NCI-H128 (cell line): ENCODE results near the gene KSR2.
"Not testable (repeated sequence)": the region's sequence is repeated elsewhere in the genome, so short reads cannot be mapped to it uniquely, and the experiment has no call there.

Experiments
- DNase-seq: peaks from one replicate; lab custom pipeline; 2025; ENCODE audit not compliant: unreplicated experiment; lab: John Stamatoyannopoulos, UW

KSR2 gene

DNA sequence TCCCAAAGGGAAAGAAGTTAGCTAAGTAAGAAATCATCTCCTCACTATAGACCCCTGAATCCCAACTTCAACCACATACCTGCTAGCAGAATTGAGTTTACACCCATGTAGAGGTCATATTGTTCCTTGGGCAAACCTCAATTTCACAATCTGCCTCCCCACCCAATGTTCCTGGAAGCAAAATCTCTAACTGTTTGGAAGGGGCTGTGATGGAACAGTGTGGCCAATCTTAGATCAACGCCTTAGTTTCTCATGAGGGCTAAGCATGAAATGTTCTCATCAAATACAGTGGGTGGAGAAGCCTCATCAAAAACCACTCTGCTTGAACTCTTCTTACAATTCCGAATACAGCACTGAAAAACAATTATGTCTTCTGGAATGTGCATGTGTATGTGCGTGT lies 323.3 kb downstream of the KSR2 start:
- no peak for DNase-seq

DNA sequence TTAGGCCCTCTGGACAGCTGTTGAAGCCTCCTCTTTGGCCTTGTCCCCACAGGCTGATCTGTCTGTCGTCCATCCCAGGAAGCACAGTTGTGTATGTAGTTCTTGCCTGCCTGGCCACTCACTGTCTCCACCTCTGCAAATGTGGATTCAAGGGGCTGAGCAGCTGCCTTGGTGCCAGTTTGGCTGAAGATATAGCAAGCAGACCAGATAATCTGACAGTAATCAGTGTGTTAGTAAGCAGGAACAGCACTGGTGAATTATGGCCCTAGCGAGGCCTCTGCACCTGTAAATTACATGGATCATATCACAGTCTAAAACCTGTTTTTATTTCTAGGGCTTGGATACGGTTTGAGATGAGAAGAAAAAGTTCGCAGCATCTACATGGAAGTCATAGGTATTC lies 324.8 kb downstream of the KSR2 start:
- DNase-seq, result no peak

DNA sequence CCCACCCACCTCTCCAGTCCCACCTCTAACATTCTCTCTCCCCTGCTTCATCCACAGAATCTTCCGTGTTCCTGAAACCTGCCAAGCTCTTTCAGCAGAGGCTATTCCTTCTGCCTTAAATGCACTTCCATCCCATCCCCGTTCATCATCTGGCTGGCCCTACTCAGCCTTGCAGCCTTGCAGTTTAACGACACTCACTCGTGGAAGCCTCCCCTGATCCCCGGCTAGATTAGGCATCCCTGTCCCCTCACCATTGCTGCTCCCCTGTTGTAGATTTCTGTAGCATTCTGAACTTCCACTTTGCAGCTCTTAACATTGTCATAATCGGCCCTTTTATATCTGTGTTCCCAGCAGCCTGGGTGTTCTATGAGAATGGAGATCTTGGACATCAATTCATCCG lies 326.9 kb downstream of the KSR2 start:
- DNase-seq, result no peak

DNA sequence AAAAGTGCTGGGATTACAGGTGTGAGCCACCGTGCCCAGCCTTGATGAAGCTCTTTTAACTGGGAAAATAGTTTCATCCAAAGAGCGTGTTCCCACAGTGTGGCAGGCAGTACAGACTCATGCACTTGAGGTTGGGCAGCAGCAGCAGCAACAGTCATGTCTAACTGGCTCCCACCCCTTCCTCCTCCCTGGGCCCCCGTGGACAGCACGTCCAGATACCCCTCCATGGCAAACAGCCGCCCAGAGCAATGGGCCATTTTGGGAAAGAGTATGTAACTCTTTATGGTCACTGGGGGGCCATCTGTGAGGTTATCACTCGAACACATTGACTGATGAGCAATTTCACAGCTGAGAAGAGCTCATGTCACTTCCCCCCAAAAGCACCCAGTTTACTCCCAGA lies 328.3 kb downstream of the KSR2 start:
- no peak for DNase-seq

DNA sequence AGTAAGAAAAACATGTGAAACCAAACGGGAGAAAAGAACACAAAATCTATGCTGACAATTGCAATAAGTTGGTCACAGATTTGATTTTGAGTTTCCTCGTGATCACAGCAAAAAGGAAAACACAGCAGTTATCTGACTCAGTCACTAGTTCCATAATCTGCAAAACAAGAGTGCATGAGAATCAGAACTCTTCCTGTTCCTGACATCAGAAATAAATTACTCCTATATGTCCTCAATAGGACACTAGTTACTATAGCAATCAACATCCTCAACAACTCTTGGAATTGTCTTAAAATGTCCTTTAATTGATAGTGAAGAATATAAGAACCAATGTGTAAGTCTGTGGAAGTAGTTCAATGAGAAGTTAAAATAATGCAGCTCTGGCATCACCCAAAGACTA lies 339.3 kb downstream of the KSR2 start:
- no peak for DNase-seq

DNA sequence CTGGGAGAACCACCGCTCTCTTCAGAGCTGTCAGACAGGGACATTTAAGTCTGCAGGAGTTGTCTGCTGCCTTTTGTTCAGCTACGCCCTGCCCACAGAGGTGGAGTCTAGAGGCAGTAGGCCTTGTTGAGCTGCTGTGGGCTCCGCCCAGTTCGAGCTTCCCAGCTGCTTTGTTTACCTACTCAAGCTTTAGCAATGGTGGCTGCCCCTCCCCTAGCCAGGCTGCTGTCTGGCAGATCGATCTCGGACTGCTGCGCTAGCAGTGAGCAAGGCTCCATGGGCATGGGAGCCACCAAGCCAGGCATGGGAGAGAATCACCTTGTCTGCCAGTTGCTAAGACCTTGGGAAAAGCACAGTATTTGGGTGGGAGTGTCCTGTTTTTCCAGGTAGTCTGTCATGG lies 340.1 kb downstream of the KSR2 start:
- not testable (repeated sequence) for DNase-seq

DNA sequence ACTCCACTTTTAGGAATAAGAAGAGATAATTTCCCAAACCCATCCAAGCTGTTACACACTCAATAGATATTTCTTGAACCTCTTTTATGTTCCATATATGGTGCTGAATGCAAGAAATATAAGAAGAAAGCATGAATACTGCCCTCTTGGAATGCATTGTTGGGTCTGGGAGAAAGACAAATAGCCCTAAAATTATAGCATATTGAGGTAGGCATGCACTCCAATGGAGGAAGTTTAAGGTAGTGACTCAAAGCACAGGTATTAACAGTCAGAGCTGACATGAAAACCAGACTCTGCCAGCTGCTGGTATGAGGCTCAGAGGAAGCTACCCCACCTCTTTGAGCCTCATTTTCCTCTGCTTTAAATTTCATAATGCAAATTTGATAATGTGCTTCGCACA lies 346.0 kb downstream of the KSR2 start:
- no peak for DNase-seq

DNA sequence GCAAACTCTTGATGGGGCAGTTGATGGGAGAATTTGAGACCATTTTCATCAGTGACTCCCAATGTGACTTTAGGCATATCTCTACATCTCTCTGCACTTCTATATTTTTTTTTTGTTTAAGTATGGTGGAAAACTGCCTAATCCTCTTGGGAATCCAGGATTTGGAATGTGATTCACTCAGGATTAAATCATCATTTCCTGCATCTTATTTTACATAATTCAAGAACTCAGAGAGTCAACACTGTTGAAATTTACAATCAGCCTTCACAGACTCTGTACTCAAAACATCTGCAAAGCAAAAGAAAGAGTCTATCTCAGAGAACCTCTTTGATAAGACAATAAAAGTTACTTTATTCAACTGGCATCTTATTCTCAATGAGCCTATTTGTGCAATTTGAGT lies 346.7 kb downstream of the KSR2 start:
- DNase-seq, result no peak

DNA sequence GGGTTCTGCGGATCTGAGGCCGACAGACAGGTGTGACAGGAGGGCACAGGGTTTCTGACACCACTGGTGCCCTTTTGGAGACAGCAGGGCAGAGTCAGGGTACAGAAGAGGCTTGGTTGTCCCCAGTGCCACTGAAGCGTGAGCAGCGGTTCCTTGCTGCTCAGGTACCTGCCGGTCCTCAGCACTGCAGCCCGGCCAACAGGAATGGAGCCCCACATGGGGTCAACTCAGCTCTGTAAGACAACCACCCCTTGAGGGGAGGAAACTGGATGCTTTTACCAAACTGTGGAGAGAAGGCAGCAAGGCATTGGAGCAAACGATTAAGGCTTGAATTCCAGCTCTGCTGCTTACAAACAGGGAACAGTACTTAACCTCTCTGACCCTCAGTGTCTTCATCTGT lies 361.0 kb downstream of the KSR2 start:
- no peak for DNase-seq

DNA sequence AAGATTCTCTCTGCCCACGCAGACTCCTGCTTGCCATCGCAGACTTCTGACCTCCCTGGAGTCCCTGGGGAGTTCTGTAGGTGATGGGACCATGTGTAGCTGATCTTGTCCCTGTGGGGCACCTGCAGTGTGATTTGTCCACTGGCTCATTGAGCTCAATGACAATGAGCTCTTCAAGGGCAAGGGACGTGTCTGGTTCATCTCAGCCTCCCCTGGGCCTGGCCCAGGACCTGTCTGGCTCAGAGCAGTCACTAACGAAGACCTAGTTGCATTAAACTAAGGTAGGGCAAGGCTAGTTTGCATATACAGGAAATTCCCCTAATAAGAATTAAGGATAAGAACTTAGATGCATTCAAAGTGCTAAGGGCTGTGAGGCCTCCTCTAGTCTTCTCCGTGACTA lies 361.8 kb downstream of the KSR2 start:
- DNase-seq, result no peak

DNA sequence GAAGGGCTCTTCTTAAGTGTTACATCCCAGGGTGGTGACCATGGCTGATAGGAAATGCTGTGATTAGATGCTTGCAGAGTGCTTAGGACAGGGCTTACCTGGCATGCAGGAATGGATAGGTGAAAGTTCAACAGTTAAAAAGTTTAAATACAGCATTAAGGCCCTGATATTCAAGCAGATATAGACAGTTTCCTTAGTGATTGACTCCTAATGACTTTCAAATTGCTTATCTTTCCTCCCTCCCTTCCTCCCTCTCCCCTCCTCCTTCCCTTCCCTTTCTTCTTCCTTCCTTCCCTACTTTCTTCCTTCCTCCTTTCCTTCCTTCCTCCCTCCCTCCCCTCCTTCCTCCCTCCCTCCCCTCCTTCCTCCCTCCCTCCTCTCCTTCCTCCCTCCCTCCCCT lies 362.8 kb downstream of the KSR2 start:
- DNase-seq, result no peak

DNA sequence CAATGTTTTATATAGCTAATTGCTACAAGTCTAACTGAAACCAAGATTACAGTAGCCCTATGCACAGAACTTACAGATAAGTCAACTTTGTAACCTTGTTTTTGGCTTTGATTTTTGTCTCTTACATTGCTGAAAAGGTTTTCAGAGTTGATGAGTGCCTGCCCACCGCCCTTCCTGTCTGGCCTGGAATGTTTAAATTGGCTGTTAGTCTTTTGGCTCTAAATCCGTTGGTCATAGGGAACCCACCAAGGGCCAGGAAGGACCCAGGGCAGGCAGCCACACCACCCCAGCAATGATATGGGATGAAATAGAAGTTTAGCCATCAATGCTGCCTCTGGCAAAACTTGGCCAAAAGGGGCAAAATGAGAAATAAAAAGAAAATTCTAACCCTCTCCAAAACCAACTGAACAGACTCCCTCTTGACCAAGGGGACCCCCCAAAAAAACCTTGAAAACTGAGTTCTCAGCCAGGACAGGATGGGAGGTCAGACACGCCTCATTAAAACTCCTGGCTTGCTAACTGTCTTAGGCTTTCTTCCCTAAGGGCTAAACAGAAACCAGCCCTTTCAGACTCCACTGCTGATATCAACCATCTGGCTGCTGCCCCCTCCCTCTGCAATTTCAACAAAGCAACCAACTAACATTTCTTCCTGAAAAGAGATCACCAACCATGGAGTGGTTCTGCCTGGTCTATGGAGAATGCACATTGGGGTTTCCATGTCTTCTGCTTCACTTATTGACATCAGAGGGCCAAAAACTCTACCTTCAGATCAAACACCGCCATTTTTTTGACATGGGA lies 365.3 kb downstream of the KSR2 start:
- DNase-seq, result no peak

DNA sequence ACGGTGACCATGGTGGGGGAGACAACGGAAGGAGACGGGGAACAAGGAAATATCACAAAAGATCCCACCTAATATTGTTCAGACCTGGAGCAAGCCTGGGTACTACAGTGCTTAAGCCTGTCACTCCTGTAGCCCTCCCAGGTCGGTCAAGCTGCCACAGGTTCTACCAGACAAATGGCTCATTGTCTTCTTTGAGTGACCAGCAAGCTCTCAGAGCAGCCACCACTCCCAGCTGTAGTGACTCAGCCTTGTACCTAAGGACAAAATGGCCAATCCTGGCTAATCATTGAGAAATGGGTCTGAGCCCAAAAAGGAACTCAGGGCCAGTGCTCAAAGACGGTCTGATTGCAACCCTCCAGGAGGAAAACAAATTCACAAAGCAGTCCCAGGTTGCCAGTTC lies 368.9 kb downstream of the KSR2 start:
- DNase-seq, result no peak

DNA sequence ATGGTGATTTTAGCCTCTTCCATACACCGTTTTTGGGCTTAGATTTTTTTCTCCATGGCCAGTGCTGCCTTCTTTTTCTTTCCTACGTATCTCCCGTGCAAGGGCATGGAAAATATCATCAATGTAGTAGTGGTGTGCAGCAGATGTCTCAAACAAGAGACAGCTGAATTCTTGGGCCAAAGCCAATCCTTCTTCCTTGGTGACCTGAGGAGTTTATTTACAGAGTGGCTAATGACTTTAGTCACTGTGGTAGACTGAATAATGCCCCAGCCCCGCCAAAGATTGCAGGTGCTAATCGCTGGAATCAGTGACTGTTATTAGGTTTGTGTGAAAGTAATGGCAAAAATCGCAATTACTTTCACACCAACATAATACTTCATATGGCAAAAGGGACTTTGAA lies 371.8 kb downstream of the KSR2 start:
- DNase-seq, result peak; percentile 18

DNA sequence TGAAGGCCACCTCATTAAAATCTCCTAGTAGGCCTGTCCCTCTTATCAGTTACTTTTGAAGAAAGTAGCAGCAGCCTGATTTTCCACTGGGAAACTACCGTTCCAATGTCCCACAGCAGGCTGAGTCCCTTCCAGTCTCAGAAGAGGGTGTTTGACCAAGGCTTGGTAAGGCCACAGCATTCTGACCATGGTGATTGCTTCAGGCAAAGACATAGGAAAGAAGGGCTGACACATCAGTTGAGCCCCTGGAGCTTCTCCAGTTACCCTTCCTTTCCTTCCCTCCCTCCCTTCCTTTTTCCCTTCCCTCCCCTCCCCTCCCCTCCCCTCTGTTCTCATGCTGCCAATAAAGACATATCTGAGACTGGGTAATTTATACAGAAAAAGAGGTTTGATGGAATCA lies 373.0 kb downstream of the KSR2 start:
- no peak for DNase-seq

DNA sequence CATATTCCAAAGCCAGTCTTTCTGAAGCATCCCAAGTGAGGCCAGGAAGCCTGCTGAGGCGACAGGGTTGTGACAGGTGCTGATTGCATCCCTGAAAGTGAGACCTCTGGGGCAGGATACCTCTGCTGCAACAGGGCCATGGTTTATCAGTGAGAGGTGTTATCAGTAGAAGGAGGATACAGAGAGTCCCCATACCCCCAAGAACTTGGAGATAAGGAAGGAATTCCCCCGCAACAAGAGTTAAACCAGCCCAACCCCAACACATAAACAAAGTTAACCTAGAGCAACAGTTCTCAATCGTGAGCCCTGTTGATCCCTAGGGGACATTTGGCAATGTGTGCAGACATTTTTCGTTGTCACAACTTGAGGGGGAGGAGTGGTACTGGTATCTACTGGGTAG lies 374.3 kb downstream of the KSR2 start:
- DNase-seq, result no peak

DNA sequence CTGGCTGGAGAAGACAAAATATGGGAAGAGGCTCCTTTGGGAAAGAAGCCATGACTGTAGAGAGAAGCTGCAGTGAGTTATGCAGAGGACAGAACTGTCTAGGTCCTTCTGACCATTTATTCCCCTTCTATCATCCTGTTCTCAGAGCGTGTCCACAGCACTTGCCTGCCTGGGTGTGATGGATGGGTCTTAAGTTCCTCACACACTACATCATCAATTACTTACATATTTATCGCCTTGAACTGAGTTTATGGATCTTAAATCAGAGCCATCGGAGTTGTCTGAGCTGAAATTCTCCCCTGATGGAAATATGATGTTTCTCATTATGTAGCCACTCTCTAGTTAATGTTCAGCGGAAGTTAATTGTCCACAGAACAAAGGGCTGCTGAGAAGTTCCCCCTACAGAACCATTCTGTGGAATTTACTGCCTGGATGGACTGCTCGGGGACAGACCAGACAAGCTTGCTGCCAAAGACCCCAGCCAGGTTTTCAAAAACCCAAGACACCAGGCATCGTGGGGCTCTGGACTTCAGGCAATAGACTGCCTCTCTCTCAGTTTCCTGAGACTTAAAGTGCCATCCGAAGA lies 374.9 kb downstream of the KSR2 start:
- DNase-seq, result no peak

DNA sequence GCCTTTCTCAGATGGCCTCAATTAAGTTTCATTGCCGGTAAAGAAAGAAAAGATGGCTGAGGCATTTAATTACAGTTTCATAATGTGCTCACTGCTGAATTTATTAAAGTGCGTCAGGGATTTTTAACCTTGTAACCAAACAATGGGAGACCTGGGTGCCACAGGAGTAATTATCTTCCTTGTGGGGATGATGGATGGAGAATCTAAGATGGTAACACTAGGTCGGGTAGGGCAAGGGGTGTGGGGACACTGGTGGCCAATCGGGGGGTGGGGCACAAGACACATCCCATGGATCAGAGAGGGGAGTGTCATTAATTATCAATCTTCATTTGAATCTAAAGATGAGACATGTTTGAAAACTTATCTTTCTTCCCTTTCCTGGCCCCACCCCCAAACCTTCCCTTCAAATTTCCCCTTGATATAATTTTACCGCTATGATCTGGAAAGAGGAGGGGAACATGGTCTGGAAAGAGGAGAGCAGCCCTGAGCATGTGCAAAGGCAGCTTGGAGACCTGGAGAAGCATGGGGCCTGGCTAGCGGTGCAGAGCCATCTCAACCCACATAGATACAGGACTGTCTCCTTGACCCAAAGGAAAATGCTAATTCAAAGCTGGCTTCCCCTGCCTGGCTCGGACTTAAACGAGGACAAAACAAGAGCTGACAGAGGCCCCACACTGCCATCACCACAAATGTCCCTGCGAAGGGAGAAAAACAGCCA lies 376.0 kb downstream of the KSR2 start:
- no peak for DNase-seq

DNA sequence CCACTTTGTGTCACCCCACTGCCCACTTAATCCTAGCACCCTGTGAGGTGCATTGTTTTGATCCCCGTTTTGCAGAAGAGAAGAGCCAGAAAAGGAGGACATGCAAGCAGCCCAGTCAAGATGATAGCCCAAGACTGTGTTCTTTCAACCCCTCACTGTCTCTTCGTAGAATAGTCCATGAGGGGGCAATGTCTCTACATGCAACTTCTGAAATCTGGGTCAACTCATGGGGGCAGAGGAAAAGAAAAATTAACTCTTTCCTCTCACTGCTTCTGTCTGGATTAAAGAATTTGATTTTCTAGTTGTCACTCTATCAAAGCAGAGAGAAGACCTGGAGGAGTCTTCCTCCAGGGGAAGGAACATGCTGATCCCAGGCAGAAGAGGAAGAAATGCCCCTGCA lies 377.8 kb downstream of the KSR2 start:
- DNase-seq, result no peak

DNA sequence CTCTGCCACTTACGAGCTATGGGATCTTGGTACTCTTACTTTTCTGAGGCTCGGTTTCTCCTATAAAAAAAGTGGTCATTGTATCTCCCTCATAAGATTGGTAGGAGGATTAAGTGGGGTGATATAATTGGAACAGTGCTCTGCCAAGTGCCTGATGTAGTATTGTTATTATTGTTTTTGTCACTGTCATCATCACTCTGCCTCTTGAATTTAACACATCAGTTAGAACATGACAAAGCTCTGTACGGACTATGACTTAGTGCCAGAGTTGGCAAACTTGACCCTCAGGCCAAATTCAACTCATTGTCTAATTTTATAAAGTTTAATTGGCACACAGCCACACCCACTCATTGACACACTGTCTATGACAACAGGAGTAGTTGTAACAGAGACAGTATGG lies 378.4 kb downstream of the KSR2 start:
- no peak for DNase-seq

DNA sequence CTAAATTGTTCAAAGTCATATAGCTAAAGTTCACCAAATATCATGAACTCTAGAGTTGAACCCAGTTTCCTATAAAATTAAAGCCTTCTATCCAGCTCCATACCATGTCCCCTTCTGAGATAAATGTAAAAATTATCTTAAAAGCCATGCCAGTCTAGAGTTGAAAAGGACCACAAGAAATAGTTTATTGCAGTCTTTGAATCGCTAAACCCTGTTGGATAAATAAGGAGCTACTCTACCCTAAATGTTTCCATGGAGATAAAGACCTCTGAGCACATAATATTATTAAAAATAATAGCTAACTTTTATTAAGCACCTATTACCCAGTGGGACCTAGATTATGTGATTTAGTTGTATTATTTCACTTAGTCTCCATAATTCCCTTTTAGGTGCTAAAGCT lies 379.8 kb downstream of the KSR2 start:
- no peak for DNase-seq

DNA sequence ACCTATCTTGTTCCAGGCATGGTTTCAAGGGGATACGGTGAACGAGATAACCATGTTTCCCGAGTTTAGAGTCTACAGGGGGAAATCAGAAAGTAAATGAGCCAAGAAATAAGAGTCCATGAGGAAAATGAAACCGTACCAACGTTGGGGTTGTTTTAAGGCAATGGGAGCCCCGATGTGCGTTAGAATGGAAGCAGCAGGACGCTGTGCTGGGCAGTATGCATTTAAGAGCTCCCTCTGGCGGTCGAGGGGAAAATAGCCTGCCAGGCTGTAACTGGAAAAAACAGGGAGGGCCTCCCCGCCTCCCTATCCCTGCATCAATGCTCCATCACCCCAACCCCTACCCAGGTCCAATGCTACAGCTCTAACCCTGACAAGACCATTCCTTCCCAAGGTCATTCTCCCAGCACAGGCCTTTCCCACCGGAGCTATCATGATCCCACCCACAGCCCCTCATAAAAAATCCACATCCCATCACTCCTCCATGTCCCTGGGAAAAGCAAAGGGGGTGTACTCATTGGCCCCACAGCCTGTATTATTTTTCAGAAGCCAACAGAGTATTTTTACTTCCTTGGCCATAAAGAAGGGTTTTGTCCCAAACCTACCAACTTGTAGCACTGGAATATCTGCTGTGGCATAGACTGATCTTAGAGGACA lies 381.0 kb downstream of the KSR2 start:
- DNase-seq, result peak; percentile 20
